A673 (cell line): ENCODE data around the gene CPB2.

ENCODE experiments used
- CTCF ChIP-seq: fragments of 300-800, 200-600 bp; sonication (generic); conservative IDR thresholded peaks from 2 replicates; pipeline ENCODE4 v1.5.1; 2017; ENCODE audit warnings: low read depth, mild to moderate bottlenecking, antibody characterized with exemption, low read length, moderate library complexity, mixed read lengths
- EZH2 ChIP-seq: fragments of 200-600 bp; sonication (generic); IDR thresholded peaks from 2 replicates; pipeline ENCODE4 v1.6.1; 2017; ENCODE audit warnings: borderline replicate concordance, low read depth, mild to moderate bottlenecking, mixed read lengths, antibody characterized with exemption, low read length; ENCODE audit not compliant: poor library complexity, severe bottlenecking

DNA sequence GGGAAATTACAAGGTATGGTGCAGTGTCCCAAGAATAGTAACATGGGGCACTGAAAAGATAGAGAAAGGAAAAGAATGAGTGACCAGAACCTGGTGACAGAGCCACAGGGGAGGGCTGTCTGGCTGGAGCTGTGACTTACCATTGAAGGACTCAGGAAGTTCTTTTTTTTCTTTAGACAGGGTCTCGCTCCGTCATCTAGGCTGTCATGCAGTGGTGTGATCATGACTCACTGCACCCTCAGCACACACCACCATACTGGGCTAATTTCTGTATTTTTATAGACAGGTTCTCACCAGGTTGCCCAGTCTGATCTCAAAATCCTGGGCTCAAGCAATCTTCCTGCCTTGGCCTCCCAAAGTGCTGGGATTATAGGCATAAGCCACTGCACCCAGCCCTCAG lies 8.8 kb upstream of the CPB2 start:
- TF ChIP-seq CTCF (no peak), EZH2 (no peak)
